Neural progenitor cell (in vitro differentiated cells): ENCODE data around the gene PLA2G6. TPM values are rescaled to one million over a fixed set of nuclear protein-coding genes. Genes with fewer than 3 reads are reported as not detected.

Experiments used
- DNase-seq: peaks from one replicate; pipeline ENCODE4 v3.0.0-alpha.2; 2016; ENCODE audit warnings: low spot score
- H2AFZ ChIP-seq: fragments of 200-600 bp; sonication (generic); replicated peaks from 2 replicates; pipeline ENCODE4 v1.6.1; 2016; ENCODE audit warnings: antibody characterized with exemption
- H3F3A ChIP-seq: fragments of 200-600 bp; sonication (generic); 2 replicates; pipeline ENCODE4 v1.6.1; 2016; ENCODE audit warnings: antibody characterized with exemption, low read depth
- H3K27ac ChIP-seq: fragments of 200-600 bp; sonication (generic); 2 replicates; pipeline ENCODE4 v1.5.1; 2016; ENCODE audit warnings: mild to moderate bottlenecking
- H3K27me3 ChIP-seq: fragments of 200-600 bp; sonication (generic); 2 replicates; pipeline ENCODE4 v1.6.1; 2016; ENCODE audit warnings: mild to moderate bottlenecking, moderate library complexity
- H3K36me3 ChIP-seq: fragments of 200-600 bp; sonication (generic); 2 replicates; pipeline ENCODE4 v1.5.1; 2016
- H3K4me1 ChIP-seq: fragments of 200-600 bp; sonication (generic); 2 replicates; pipeline ENCODE4 v1.6.1; 2016; ENCODE audit warnings: mixed run types
- H3K4me2 ChIP-seq: fragments of 200-600 bp; sonication (generic); 2 replicates; pipeline ENCODE4 v1.6.1; 2016
- H3K4me3 ChIP-seq: fragments of 200-600 bp; sonication (generic); 2 replicates; pipeline ENCODE4 v1.5.1; 2016
- H3K79me2 ChIP-seq: fragments of 200-600 bp; sonication (generic); 2 replicates; pipeline ENCODE4 v1.6.1; 2016; ENCODE audit warnings: low read depth
- H3K9ac ChIP-seq: fragments of 200-600 bp; sonication (generic); 2 replicates; pipeline ENCODE4 v1.6.1; 2016
- H3K9me3 ChIP-seq: fragments of 200-600 bp; sonication (generic); 2 replicates; pipeline ENCODE4 v1.5.1; 2016; ENCODE audit warnings: low read depth
- H4K20me1 ChIP-seq: fragments of 200-600 bp; sonication (generic); 2 replicates; pipeline ENCODE4 v1.6.1; 2016; ENCODE audit warnings: low read depth
- H3K27ac Mint-ChIP-seq: 3 replicates; pipeline ENCODE4 v1.8.0; 2021; ENCODE audit warnings: mixed read lengths
- H3K27me3 Mint-ChIP-seq: 2 replicates; pipeline ENCODE4 v1.8.0; 2022; ENCODE audit warnings: low read depth, mild to moderate bottlenecking, inconsistent platforms, moderate library complexity, mixed read lengths; ENCODE audit not compliant: insufficient read depth
- H3K36me3 Mint-ChIP-seq: 3 replicates; pipeline ENCODE4 v1.8.0; 2021; ENCODE audit warnings: mixed read lengths
- H3K4me1 Mint-ChIP-seq: 3 replicates; pipeline ENCODE4 v1.8.0; 2021; ENCODE audit warnings: mixed read lengths
- H3K4me3 Mint-ChIP-seq: 3 replicates; pipeline ENCODE4 v1.8.0; 2021; ENCODE audit warnings: mild to moderate bottlenecking, moderate library complexity, mixed read lengths
- H3K9me3 Mint-ChIP-seq: 3 replicates; pipeline ENCODE4 v1.8.0; 2020; ENCODE audit warnings: mixed read lengths
- CTCF ChIP-seq: fragments of 200-600 bp; sonication (generic); IDR thresholded peaks from 2 replicates; pipeline ENCODE4 v1.5.1; 2017; ENCODE audit warnings: antibody characterized with exemption, mild to moderate bottlenecking
- EZH2 ChIP-seq: fragments of 200-600 bp; sonication (generic); IDR thresholded peaks from 2 replicates; pipeline ENCODE4 v1.6.1; 2017; ENCODE audit warnings: antibody characterized with exemption, mild to moderate bottlenecking, moderate library complexity
- EZH2phosphoT487 ChIP-seq: fragments of 200-600 bp; sonication (generic); IDR thresholded peaks from 2 replicates; pipeline ENCODE4 v1.6.1; 2017; ENCODE audit warnings: antibody characterized with exemption
- total RNA-seq: library from RNA; depleted of rRNA; stranded (reverse); fragments of >200 nt; gene quantifications from 2 replicates; pipeline ENCODE4 v1.2.3, GENCODE V29; 2015; ENCODE audit warnings: low replicate concordance

PLA2G6 gene
- total RNA-seq, 1 donor from 2014 or later, result 20.1 TPM

- no peaks in the 10 kb centered on the region for H3K79me2 ChIP-seq
These were observed 26.3 kb upstream of the PLA2G6 start for GRCh38 chr22:38207898-38208432.

GRCh38 chr22:38205261-38206128 lies 23.9 kb upstream of the PLA2G6 start:
- no peak overlapping the region for H3K4me2 ChIP-seq
- TF ChIP-seq CTCF, result no peak
- TF ChIP-seq EZH2, result no peak
- TF ChIP-seq EZH2phosphoT487, result no peak
- H3F3A ChIP-seq, result peaks cover 28% of the 10 kb centered on the region
- no peaks in the 10 kb centered on the region for H3K9me3 ChIP-seq
- H3K9ac ChIP-seq, result no peak overlapping the region
- Mint-ChIP-seq H3K36me3 (no peaks in the 10 kb centered on the region), H3K9me3 (no peaks in the 10 kb centered on the region), H3K27ac (no peak overlapping the region), H3K4me3 (no peak overlapping the region), H3K27me3 (no peaks in the 10 kb centered on the region), H3K4me1 (peaks cover 24% of the 10 kb centered on the region)
- H3K79me2 ChIP-seq, result no peaks in the 10 kb centered on the region
- DNase-seq, result no peak
- H4K20me1 ChIP-seq, result peaks cover 17% of the 10 kb centered on the region
- peaks cover 9% of the 10 kb centered on the region for H3K4me1 ChIP-seq
- no peak overlapping the region for H2AFZ ChIP-seq
- peaks cover 47% of the 10 kb centered on the region for H3K27me3 ChIP-seq
- H3K36me3 ChIP-seq, result no peaks in the 10 kb centered on the region
- no peak overlapping the region for H3K4me3 ChIP-seq
- H3K27ac ChIP-seq, result no peak overlapping the region

More at GRCh38 chr22:38207898-38208432, 26.3 kb upstream of the PLA2G6 start:
- Histone ChIP-seq H3K9ac (no peak overlapping the region), H3K4me3 (no peak overlapping the region), H3K36me3 (no peaks in the 10 kb centered on the region), H3K27ac (no peak overlapping the region), H3K9me3 (no peaks in the 10 kb centered on the region), H3F3A (peaks cover 10% of the 10 kb centered on the region), H3K4me2 (no peak overlapping the region), H4K20me1 (peaks cover 22% of the 10 kb centered on the region), H2AFZ (no peak overlapping the region), H3K4me1 (peaks cover 6% of the 10 kb centered on the region), H3K27me3 (peaks cover 29% of the 10 kb centered on the region)
- no peaks in the 10 kb centered on the region for H3K9me3 Mint-ChIP-seq
- no peak for TF ChIP-seq EZH2
- no peak for TF ChIP-seq CTCF
- no peak for TF ChIP-seq EZH2phosphoT487
- H3K4me3 Mint-ChIP-seq, result no peak overlapping the region
- DNase-seq, result no peak
- H3K36me3 Mint-ChIP-seq, result no peaks in the 10 kb centered on the region
- no peak overlapping the region for H3K27ac Mint-ChIP-seq
- H3K27me3 Mint-ChIP-seq, result peaks cover 11% of the 10 kb centered on the region
- peaks cover 16% of the 10 kb centered on the region for H3K4me1 Mint-ChIP-seq

- peaks cover 17% of the 10 kb centered on the region for H4K20me1 ChIP-seq
- Mint-ChIP-seq H3K4me3 (no peak overlapping the region), H3K36me3 (no peaks in the 10 kb centered on the region), H3K27me3 (no peaks in the 10 kb centered on the region), H3K9me3 (no peaks in the 10 kb centered on the region), H3K4me1 (peaks cover 24% of the 10 kb centered on the region), H3K27ac (no peak overlapping the region)
- DNase-seq, result no peak
- no peaks in the 10 kb centered on the region for H3K36me3 ChIP-seq
- H3K4me2 ChIP-seq, result no peak overlapping the region
- H3F3A ChIP-seq, result peaks cover 28% of the 10 kb centered on the region
- H3K9me3 ChIP-seq, result no peaks in the 10 kb centered on the region
- H3K27ac ChIP-seq, result no peak overlapping the region
- peaks cover 53% of the 10 kb centered on the region for H3K27me3 ChIP-seq
- H3K9ac ChIP-seq, result no peak overlapping the region
- no peaks in the 10 kb centered on the region for H3K79me2 ChIP-seq
- no peak overlapping the region for H2AFZ ChIP-seq
- TF ChIP-seq CTCF, result no peak
- peaks cover 9% of the 10 kb centered on the region for H3K4me1 ChIP-seq
- H3K4me3 ChIP-seq, result no peak overlapping the region
These were observed 23.2 kb upstream of the PLA2G6 start for GRCh38 chr22:38204784-38205183.
